Hepatocyte (in vitro differentiated cells): ENCODE results near the gene LRRC51. TPM values are rescaled to one million over a fixed set of nuclear protein-coding genes. Genes with fewer than 3 reads are reported as not detected.
A peak's percentile ranks its signal among the peaks of the same experiment; 100 is the strongest.

Source experiments
- DNase-seq: peaks from one replicate; pipeline ENCODE4 v3.0.0-alpha.2; 2016; ENCODE audit warnings: low spot score
- H2AFZ ChIP-seq: fragments of 200-600 bp; sonication (generic); 2 replicates; pipeline ENCODE4 v1.6.0; 2016; ENCODE audit warnings: antibody characterized with exemption, mild to moderate bottlenecking
- H3K27ac ChIP-seq: fragments of 200-600 bp; sonication (generic); 2 replicates; pipeline ENCODE4 v1.5.1; 2016; ENCODE audit warnings: mild to moderate bottlenecking
- H3K27me3 ChIP-seq: fragments of 200-600 bp; sonication (generic); 2 replicates; pipeline ENCODE4 v1.6.1; 2016
- H3K36me3 ChIP-seq: fragments of 200-600 bp; sonication (generic); replicated peaks from 2 replicates; pipeline ENCODE4 v1.5.1; 2016; ENCODE audit warnings: low read depth; ENCODE audit not compliant: insufficient read depth
- H3K4me1 ChIP-seq: fragments of 200-600 bp; sonication (generic); 2 replicates; pipeline ENCODE4 v1.5.1; 2016; ENCODE audit warnings: mild to moderate bottlenecking, moderate library complexity; ENCODE audit not compliant: insufficient read depth
- H3K4me2 ChIP-seq: fragments of 200-600 bp; sonication (generic); 2 replicates; pipeline ENCODE4 v1.6.0; 2016
- H3K4me3 ChIP-seq: fragments of 200-600 bp; sonication (generic); 2 replicates; pipeline ENCODE4 v1.5.1; 2016; ENCODE audit warnings: mild to moderate bottlenecking
- H3K79me2 ChIP-seq: fragments of 200-600 bp; sonication (generic); 2 replicates; pipeline ENCODE4 v1.6.0; 2017; ENCODE audit warnings: mild to moderate bottlenecking
- H3K9me2 ChIP-seq: fragments of 200-600 bp; sonication (generic); replicated peaks from 2 replicates; pipeline ENCODE4 v1.6.0; 2017; ENCODE audit warnings: mild to moderate bottlenecking; ENCODE audit not compliant: insufficient read depth
- H3K9me3 ChIP-seq: fragments of 200-600 bp; sonication (generic); 2 replicates; pipeline ENCODE4 v1.5.1; 2016; ENCODE audit warnings: low read depth, mild to moderate bottlenecking
- H4K20me1 ChIP-seq: fragments of 200-600 bp; sonication (generic); 2 replicates; pipeline ENCODE4 v1.6.0; 2016; ENCODE audit warnings: mild to moderate bottlenecking; ENCODE audit not compliant: insufficient read depth, poor library complexity, severe bottlenecking
- EZH2 ChIP-seq: fragments of 200-600 bp; sonication (generic); IDR thresholded peaks from 2 replicates; pipeline ENCODE4 v1.6.1; 2016; ENCODE audit warnings: antibody characterized with exemption, mild to moderate bottlenecking, borderline replicate concordance
- EZH2phosphoT487 ChIP-seq: fragments of 200-600 bp; sonication (generic); IDR thresholded peaks from one replicate; pipeline ENCODE4 v1.6.1; 2018; ENCODE audit warnings: antibody characterized with exemption, mild to moderate bottlenecking, low read depth, moderate library complexity; ENCODE audit not compliant: unreplicated experiment, severe bottlenecking
- WGBS: methylation state at CpG from one replicate; pipeline ENCODE4 v1.1.6; 2016; ENCODE audit warnings: low lambda C conversion rate; ENCODE audit errors: missing lambda C conversion rate; 5-methylcytosine and 5-hydroxymethylcytosine counted together
- polyA plus RNA-seq: library from polyadenylated mRNA; unstranded; fragments of >200 nt; fragmentation: Nextera tagmentation; extraction: Ambion mirVana; gene quantifications from 2 replicates; pipeline ENCODE4 v1.2.1, GENCODE V29; 2016
- total RNA-seq: library from RNA; depleted of rRNA; stranded (reverse); fragments of >200 nt; gene quantifications from 2 replicates; pipeline ENCODE4 v1.2.3, GENCODE V29; 2014
- TF ChIP-seq, protein P1 (sequence below): fragments of 200-600 bp; sonication (generic); IDR thresholded peaks from 2 replicates; pipeline ENCODE4 v1.5.1; 2016; ENCODE audit warnings: antibody characterized with exemption, mild to moderate bottlenecking; ENCODE audit not compliant: poor library complexity

The LRRC51 gene
- total and polyA plus RNA-seq, 2 experiments from 2014 or later = 2.1 to 3.7 TPM

DNA sequence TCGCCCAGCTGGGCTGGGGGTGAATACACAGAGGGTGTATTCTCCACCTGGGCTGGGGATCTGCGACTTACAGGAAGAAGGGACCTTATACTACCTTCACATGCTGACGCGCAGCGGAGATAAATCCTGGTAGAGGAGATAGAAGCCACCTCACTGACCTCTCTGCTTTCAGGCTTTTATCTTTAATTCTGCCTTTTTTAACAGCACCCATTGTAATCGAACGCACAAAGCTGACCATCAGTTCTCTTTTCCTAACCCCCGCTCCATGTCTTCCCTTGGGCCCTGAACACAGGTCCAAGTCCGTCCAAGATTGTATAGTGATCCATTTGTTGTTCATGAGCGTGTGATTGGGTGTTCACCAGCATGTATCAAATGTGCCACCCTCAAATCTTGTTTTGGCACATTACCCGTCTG, 23.1 kb downstream of the LRRC51 start:
- TF ChIP-seq, protein P1, sequence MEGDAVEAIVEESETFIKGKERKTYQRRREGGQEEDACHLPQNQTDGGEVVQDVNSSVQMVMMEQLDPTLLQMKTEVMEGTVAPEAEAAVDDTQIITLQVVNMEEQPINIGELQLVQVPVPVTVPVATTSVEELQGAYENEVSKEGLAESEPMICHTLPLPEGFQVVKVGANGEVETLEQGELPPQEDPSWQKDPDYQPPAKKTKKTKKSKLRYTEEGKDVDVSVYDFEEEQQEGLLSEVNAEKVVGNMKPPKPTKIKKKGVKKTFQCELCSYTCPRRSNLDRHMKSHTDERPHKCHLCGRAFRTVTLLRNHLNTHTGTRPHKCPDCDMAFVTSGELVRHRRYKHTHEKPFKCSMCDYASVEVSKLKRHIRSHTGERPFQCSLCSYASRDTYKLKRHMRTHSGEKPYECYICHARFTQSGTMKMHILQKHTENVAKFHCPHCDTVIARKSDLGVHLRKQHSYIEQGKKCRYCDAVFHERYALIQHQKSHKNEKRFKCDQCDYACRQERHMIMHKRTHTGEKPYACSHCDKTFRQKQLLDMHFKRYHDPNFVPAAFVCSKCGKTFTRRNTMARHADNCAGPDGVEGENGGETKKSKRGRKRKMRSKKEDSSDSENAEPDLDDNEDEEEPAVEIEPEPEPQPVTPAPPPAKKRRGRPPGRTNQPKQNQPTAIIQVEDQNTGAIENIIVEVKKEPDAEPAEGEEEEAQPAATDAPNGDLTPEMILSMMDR = no peak
- no peak for TF ChIP-seq EZH2
- TF ChIP-seq EZH2phosphoT487 = no peak
- DNase-seq = no peak
- Histone ChIP-seq H2AFZ (peak overlapping the region; percentile 62), H3K27ac (peak overlapping the region; percentile 95), H3K4me2 (peak overlapping the region; percentile 78), H3K4me1 (peaks cover 22% of the 10 kb centered on the region), H3K27me3 (no peaks in the 10 kb centered on the region), H3K9me3 (no peaks in the 10 kb centered on the region), H3K79me2 (peaks cover 37% of the 10 kb centered on the region), H3K9me2 (no peaks in the 10 kb centered on the region), H3K4me3 (no peak overlapping the region), H4K20me1 (no peaks in the 10 kb centered on the region), H3K36me3 (no peaks in the 10 kb centered on the region)
- 91% methylated on average over 11 of the region's 11 CpGs for WGBS

DNA sequence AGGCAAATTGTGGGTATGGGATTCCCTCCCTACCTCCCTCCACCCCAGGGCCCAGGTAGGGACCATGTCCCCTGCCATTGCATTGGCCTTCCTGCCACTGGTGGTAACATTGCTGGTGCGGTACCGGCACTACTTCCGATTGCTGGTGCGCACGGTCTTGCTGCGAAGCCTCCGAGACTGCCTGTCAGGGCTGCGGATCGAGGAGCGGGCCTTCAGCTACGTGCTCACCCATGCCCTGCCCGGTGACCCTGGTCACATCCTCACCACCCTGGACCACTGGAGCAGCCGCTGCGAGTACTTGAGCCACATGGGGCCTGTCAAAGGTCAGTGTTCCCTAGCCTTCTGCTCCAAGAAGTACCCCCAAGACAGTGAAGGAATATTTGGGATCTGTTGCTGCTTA, 25.2 kb downstream of the LRRC51 start, which contains the start of gene TOMT:
TSS of gene TOMT (plus strand) at position 37 of the 400 bp plus-strand sequence. CDS start at position 65, 28 bp downstream.
- H3K4me3 ChIP-seq = no peak within 1 kb of the TSS
- no peak within 1 kb of the TSS for H3K4me2 ChIP-seq
- TF ChIP-seq, protein P1 = no peak
- TF ChIP-seq EZH2 (no peak), EZH2phosphoT487 (no peak)
- H3K36me3 ChIP-seq = no peaks in the 10 kb centered on the region
- WGBS = 97% methylated on average over 14 of the region's 14 CpGs
- H4K20me1 ChIP-seq = no peaks in the 10 kb centered on the region
- H3K27me3 ChIP-seq = no peaks in the 10 kb centered on the region
- no peak within 1 kb of the TSS for H3K27ac ChIP-seq
- peaks cover 21% of the 10 kb centered on the region for H3K79me2 ChIP-seq
- no peaks in the 10 kb centered on the region for H3K9me2 ChIP-seq
- no peak for DNase-seq
- H3K9me3 ChIP-seq = no peaks in the 10 kb centered on the region
- H3K4me1 ChIP-seq = peaks cover 17% of the 10 kb centered on the region
- H2AFZ ChIP-seq = no peak within 1 kb of the TSS

DNA sequence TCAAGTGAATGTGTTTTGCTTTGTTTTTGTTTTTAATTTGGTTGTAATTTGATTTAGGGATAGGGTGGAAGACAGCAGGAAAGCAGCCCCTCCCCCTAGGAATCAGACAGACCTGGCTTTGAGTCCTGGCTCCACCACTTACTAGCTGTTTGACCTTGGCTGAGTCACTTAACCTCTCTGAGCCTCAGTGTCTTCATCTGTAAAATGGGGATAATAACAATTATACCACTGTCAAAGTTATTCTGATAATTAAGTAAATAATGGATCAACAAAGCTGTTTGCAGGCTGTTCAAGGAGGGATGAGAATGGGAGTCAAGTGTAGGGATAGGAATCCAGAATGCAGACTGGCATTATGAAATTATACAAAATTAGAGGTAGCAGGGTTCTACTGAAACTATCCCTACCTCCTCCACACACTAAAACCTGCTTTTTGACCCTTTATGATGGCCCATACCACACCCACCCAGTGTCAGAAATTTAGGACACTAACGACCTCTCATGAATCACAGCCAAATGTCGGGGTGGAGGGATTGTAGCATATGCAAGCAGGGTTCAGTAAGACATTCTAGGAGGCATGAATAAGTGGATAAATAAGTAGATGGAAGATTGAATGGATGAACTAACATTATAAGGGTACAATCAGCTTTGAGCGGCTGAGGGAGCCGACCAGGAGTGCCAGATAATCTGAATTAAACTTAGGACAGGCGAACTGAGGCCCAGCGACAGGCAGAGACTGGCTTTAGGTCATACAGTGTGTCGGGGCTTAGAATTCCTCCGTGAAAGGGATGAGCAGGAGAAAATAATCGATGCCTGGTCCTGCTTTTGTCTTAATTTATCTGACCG, 30.9 kb downstream of the LRRC51 start:
- Histone ChIP-seq H3K27ac (peak overlapping the region; percentile 90), H3K9me3 (no peaks in the 10 kb centered on the region), H3K4me1 (peaks cover 12% of the 10 kb centered on the region), H3K79me2 (no peaks in the 10 kb centered on the region), H3K4me2 (peak overlapping the region; percentile 75), H3K4me3 (peak overlapping the region; percentile 1), H3K36me3 (no peaks in the 10 kb centered on the region), H2AFZ (peak overlapping the region; percentile 1), H3K27me3 (no peaks in the 10 kb centered on the region), H3K9me2 (no peaks in the 10 kb centered on the region), H4K20me1 (no peaks in the 10 kb centered on the region)
- WGBS = 12% methylated on average over 10 of the region's 10 CpGs
- TF ChIP-seq, protein P1 = no peak
- no peak for TF ChIP-seq EZH2
- no peak for TF ChIP-seq EZH2phosphoT487
- no peak for DNase-seq
